K562 (cell line): ENCODE measurements around the gene DNAJC2. TPM values are rescaled to one million over a fixed set of nuclear protein-coding genes. Genes with fewer than 3 reads are reported as not detected.
A peak's percentile ranks its signal among the peaks of the same experiment; 100 is the strongest.

Experiments used
- ATF4 ChIP-seq: fragments of 450-650 bp; formaldehyde crosslinking; IDR thresholded peaks from 2 replicates; pipeline ENCODE4 v1.4.0; 2022; ENCODE audit warnings: mild to moderate bottlenecking, moderate library complexity
- CBX3 ChIP-seq, 2 experiments: IDR thresholded peaks; 1 replicate in 1 of 2; 2 replicates in 1 of 2; pipeline ENCODE4 v1.6.1; 2012; ENCODE audit warnings: inconsistent platforms in 2 of 2, low read length in 2 of 2, borderline replicate concordance in 1 of 2, control low read depth in 1 of 2
- ELF4 ChIP-seq: fragments of 450-650 bp; formaldehyde crosslinking; IDR thresholded peaks from 2 replicates; pipeline ENCODE4 v1.4.0; 2022; ENCODE audit warnings: missing genetic modification characterization
- ELK1 ChIP-seq: sonication (generic); formaldehyde crosslinking; IDR thresholded peaks from 2 replicates; pipeline ENCODE4 v1.8.1; 2022; ENCODE audit warnings: missing genetic modification reagents
- ESRRA ChIP-seq: fragments of 450-650 bp; IDR thresholded peaks from 2 replicates; pipeline ENCODE4 v1.6.1; 2014; ENCODE audit warnings: low read depth, mild to moderate bottlenecking, moderate library complexity, borderline replicate concordance
- GTF2E2 ChIP-seq: fragments of 200-800 bp; sonication (Bioruptor generic); IDR thresholded peaks from 2 replicates; pipeline ENCODE4 v1.6.1; 2016; ENCODE audit warnings: missing genetic modification characterization, missing compliant biosample characterization
- HCFC1 ChIP-seq: IDR thresholded peaks from 2 replicates; pipeline ENCODE4 v1.6.1; 2012; ENCODE audit warnings: low read depth, low read length, improper control_type of control experiment
- HDAC1 ChIP-seq, 2 experiments: fragments of 450-650 bp; IDR thresholded peaks; 2 replicates each; pipeline ENCODE4 v1.6.1; 2016 to 2017; ENCODE audit warnings: inconsistent platforms in 1 of 2, mild to moderate bottlenecking in 1 of 2, moderate library complexity in 1 of 2
- ILK ChIP-seq: fragments of 450-650 bp; IDR thresholded peaks from 2 replicates; pipeline ENCODE4 v1.6.1; 2016; ENCODE audit warnings: missing genetic modification characterization, low read depth, mild to moderate bottlenecking, missing compliant biosample characterization, moderate library complexity, borderline replicate concordance
- IRF1 ChIP-seq: sonication (generic); formaldehyde crosslinking; IDR thresholded peaks from 2 replicates; pipeline ENCODE4 v1.8.0; 2022; ENCODE audit warnings: missing genetic modification reagents, mild to moderate bottlenecking, borderline replicate concordance
- NELFE ChIP-seq: IDR thresholded peaks from 2 replicates; pipeline ENCODE4 v1.6.1; 2011; ENCODE audit warnings: mild to moderate bottlenecking; ENCODE audit not compliant: insufficient read depth, insufficient read length
- NFE2 ChIP-seq: IDR thresholded peaks from 2 replicates; pipeline ENCODE4 v1.6.1; 2014; ENCODE audit warnings: antibody characterized with exemption, low read depth
- NR2C2 ChIP-seq, 2 experiments: fragments of 200-800 bp in 1 of 2; sonication (Bioruptor generic) in 1 of 2; sonication (generic) in 1 of 2; formaldehyde crosslinking in 1 of 2; IDR thresholded peaks; 2 replicates each; pipeline versions ENCODE4 v1.6.1 to v1.8.0; 2016 to 2022; ENCODE audit warnings: mild to moderate bottlenecking in 1 of 2, missing compliant biosample characterization in 1 of 2, missing genetic modification characterization in 1 of 2, missing genetic modification reagents in 1 of 2
- POLR2B ChIP-seq: fragments of 450-650 bp; IDR thresholded peaks from 2 replicates; pipeline ENCODE4 v1.6.1; 2018; ENCODE audit warnings: low read depth; ENCODE audit not compliant: partially characterized antibody
- SAP30 ChIP-seq: fragments of 200-600 bp; sonication (generic); IDR thresholded peaks from 2 replicates; pipeline ENCODE4 v1.6.1; 2012; ENCODE audit warnings: borderline replicate concordance, low read depth, mild to moderate bottlenecking, moderate library complexity, low read length, control low read depth, inconsistent platforms; ENCODE audit not compliant: insufficient read depth, poor library complexity, severe bottlenecking
- SREBF2 ChIP-seq: sonication (generic); formaldehyde crosslinking; IDR thresholded peaks from 2 replicates; pipeline ENCODE4 v1.4.0; 2020; ENCODE audit warnings: mild to moderate bottlenecking, missing genetic modification reagents
- ZBTB17 ChIP-seq: fragments of 450-650 bp; formaldehyde crosslinking; IDR thresholded peaks from 2 replicates; pipeline ENCODE4 v1.4.0; 2020; ENCODE audit warnings: mild to moderate bottlenecking
- ZNF583 ChIP-seq: fragments of 250-450 bp; sonication (Bioruptor Pico); IDR thresholded peaks from 2 replicates; pipeline ENCODE4 v1.4.0; 2020
- ZNF740 ChIP-seq, 3 experiments: fragments of 200-800 bp in 1 of 3; sonication (Bioruptor generic) in 1 of 3; sonication (generic) in 1 of 3; formaldehyde crosslinking in 1 of 3; IDR thresholded peaks; 2 replicates each; pipeline versions ENCODE4 v1.6.1 to v1.8.0; 2016 to 2022; ENCODE audit warnings: mild to moderate bottlenecking in 2 of 3, missing compliant biosample characterization in 2 of 3, missing genetic modification characterization in 2 of 3, missing genetic modification reagents in 1 of 3
- ZSCAN32 ChIP-seq: fragments of 450-650 bp; formaldehyde crosslinking; IDR thresholded peaks from 2 replicates; pipeline ENCODE4 v1.4.0; 2020; ENCODE audit warnings: mild to moderate bottlenecking, moderate library complexity
- polyA plus RNA-seq, 8 experiments: library from polyadenylated mRNA; depleted of rRNA in 4 of 8; stranded (reverse) in 5 of 8; unstranded in 3 of 8; fragments of >200 nt; fragmentation: Nextera tagmentation in 2 of 8; fragmentation: Illumina TruSeq in 1 of 8; extraction: Ambion mirVana in 2 of 8; extraction: Trizol in 1 of 8; gene quantifications; 2 replicates each; pipeline versions ENCODE4 v1.2.1 to v1.2.3, GENCODE V29; 2011 to 2014; ENCODE audit warnings: inconsistent platforms in 1 of 8, missing spikeins in 1 of 8
- total RNA-seq, 7 experiments: library from RNA; depleted of rRNA in 6 of 7; stranded (reverse); fragments of >200 nt in 6 of 7; fragmentation: Illumina TruSeq in 2 of 7; extraction: Trizol in 2 of 7; gene quantifications; 2 replicates each; pipeline versions ENCODE4 v1.2.1 to v1.2.3, GENCODE V29; 2011 to 2021; ENCODE audit warnings: low replicate concordance in 1 of 7

DNAJC2 gene
- total and polyA plus RNA-seq, 9 of the 15 experiments (the other 6 are each of a cell fraction or from before 2014, with no cell fraction given) = 40.2 to 157 (median 92.1) TPM

GRCh38 chr7:103296901-103297836 lies 47.4 kb downstream of the DNAJC2 start, which contains the start of gene PMPCB (continued):
- TF ChIP-seq ATF4 (0 out of 2 replicates have a peak, but pooled peaks have one; percentile 39), SREBF2 (CRISPR knock-in tag) (peak; percentile 65; the same call in 1 of the 2 replicates), ELK1 (no peak), ZBTB17 (CRISPR knock-in tag) (peak; percentile 77; the same call in 1 of the 2 replicates), GTF2E2 (tag) (peak; percentile 89; the same call in 1 of the 2 replicates), ESRRA (peak; percentile 85), ILK (tag) (no peak), ZNF583 (CRISPR knock-in tag) (0 out of 2 replicates have a peak, but pooled peaks have one; percentile 64), IRF1 (CRISPR knock-in tag) (0 out of 2 replicates have a peak, but pooled peaks have one; percentile 63), HCFC1 (peak; percentile 78), ELF4 (peak; percentile 60; the same call in 1 of the 2 replicates), ZSCAN32 (CRISPR knock-in tag) (no peak), CBX3 (IDR thresholded peaks at IDR 0.05; ENCODE audit: borderline replicate concordance in 1 of 2, low read length in 2 of 2) (peak in 1 of 2 experiments; percentile 81; a peak in 1 of 3 replicates), NR2C2 (CRISPR knock-in tag; IDR thresholded peaks at IDR 0.05) (peak; percentile 99), NR2C2 (tag; IDR thresholded peaks at IDR 0.05) (peak; percentile 100), NFE2 (0 out of 2 replicates have a peak, but pooled peaks have one; percentile 31), SAP30 (peak; percentile 75), POLR2B (peak; percentile 86), HDAC1 (IDR thresholded peaks at IDR 0.05) (peak in 1 of 2 experiments; percentile 83; a peak in 2 of 4 replicates), ZNF740 (CRISPR knock-in tag; IDR thresholded peaks at IDR 0.05) (no peak), ZNF740 (tag; IDR thresholded peaks at IDR 0.05) (no peak), NELFE (no peak)
